Middle frontal gyrus (tissue), 1 donor: ENCODE measurements around the gene KLB.

Experiments used
- DNase-seq: peaks from one replicate; pipeline ENCODE4 v3.0.0-alpha.2; 2015; ENCODE audit warnings: low spot score; ENCODE audit errors: extremely low spot score

The KLB gene

DNA sequence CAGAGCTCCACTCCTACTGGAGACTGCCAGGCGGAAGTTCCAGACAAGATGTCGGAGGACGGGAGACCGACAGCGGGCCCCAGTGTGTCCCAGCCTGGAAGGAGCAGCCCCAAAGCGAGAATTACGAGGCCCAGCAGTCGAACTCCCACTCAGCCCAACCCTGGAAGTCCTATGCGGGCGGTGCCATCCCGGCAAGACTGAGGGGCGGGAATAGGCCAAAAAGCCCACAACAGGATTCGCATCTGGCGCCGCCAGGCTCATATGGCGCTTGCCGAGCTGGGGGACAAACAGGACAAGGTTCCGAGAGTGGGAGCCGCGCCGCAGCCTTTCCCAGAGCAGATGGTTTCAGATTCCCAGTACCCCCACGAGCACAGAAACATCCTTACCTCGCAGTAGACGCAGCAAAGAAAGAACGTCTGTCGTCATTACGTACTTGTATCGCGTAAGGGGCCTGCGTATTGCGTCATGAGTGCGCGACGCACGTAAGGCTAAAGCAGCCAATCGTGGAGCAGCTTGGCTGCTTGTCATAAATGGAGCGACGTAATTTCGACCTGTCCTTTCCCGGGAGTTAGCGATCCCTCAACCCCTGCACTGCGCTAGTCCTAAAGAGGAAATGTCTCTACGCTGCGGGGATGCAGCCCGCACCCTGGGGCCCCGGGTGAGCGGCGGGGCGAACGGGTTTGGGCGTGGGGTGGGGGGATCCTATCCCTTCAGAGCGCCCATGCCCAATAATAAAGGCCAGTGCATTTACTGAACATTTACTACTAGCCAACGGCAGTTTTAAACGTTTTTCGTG, 52.0 kb downstream of the KLB start, which contains the start of the genes LIAS and RPL9:
Gene LIAS, plus strand, starts transcription at position 552 of the 796 bp plus-strand sequence. Its CDS starts 62 bp downstream, at position 614.
Gene RPL9, minus strand, starts transcription at position 418 of the 796 bp plus-strand sequence. CDS start 483 bp downstream, outside the sequence.
- DNase-seq = peak; percentile 94

DNA sequence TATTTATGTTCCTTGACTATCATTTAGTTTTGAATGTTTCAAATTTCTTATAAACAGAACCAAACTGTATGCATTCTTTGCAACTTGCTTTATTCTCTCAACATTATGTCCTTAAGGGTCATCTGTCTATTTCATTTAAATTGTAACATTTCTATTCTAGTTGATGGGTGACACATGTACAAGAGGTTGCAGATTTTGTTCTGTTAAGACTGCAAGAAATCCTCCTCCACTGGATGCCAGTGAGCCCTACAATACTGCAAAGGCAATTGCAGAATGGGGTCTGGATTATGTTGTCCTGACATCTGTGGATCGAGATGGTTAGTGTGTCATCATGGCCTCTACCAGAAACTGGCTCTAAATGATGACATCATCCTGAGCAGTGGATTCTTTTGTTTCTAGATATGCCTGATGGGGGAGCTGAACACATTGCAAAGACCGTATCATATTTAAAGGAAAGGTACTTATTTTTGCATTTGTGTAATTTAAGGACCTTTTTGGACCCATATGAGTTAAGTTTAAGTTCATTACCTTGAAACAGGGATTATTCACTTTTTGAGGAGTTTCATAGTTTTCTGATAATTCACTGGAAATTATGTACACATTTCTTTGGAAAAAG, 58.3 kb downstream of the KLB start:
- DNase-seq = no peak

DNA sequence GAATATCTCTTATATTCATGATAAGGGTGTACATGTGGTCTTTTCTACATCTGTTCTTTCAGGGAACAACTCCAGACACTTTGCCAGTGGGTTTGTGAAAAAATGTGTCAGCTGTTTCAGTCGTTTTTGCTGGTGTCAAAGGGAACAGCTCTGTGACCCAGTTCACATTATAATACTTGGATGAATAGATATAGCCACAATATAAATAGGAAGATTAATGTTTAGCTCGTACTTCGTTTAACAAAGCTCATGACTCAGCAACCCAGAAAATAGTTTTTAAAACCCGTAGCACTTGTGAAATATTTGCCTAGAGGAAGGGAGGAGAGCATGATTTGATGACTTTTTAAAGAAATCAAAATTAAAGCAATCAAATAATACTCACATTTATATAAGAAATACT, 60.0 kb downstream of the KLB start:
- no peak for DNase-seq

DNA sequence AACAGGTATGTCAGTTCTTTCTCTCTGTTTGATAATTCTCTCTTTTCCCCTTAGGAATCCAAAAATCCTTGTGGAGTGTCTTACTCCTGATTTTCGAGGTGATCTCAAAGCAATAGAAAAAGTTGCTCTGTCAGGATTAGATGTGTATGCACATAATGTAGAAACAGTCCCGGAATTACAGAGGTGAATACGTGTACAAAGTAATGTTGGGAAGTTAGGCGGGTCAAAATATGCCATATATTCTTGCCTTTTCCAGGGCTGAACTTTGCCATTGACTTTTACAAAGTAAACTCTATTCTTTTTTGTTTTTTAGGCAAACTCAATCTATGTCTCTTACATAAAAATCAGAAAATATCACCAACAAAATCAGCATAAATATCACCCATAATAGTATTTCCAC, 60.7 kb downstream of the KLB start:
- DNase-seq = no peak

DNA sequence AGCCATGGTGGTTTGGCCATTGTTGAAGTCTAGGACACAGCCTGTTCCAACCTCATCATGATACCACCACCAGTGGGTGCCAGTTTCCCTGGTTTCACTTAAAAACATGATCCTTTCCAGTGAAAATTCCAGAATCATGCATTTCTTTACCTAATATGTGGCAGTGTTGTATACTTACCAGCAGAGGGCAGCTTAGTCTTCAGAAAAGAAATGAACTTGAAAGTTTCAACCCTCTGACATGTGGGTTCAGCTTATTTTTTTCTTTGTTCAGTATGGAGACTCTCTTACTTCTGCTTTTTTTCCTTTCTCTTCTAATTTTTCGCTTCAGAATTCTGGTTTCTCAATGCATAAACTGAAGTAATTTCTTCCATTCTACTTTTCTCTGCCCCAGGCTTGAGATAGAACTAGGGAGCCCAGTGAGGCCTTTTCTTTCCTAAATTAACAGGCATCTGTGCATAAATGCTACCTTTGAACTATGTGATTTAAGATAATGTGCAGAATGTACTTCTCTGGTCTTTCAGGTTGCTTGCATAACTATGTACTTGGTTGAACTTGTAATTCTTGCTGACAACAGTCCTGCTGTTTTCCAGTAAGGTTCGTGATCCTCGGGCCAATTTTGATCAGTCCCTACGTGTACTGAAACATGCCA, 62.8 kb downstream of the KLB start:
- peak; percentile 76 for DNase-seq

DNA sequence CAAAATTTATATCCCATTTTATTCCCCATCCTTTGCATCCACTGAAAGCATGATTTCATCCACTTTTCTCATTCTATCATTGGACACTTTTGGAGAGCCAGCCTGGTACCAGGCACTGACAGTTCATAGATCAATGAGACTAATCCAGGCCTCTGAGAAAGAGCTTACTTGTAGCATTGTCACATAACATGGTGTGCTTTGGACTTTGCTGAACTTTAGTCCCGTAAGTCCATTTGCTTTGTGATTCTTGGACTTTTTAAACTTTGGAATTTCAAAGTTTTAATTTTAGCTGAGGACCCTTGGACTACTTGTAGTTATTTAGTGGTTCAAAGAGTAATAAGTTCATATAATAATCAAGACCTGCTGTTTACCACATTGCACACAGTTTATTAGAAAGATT, 63.7 kb downstream of the KLB start:
- DNase-seq = no peak

DNA sequence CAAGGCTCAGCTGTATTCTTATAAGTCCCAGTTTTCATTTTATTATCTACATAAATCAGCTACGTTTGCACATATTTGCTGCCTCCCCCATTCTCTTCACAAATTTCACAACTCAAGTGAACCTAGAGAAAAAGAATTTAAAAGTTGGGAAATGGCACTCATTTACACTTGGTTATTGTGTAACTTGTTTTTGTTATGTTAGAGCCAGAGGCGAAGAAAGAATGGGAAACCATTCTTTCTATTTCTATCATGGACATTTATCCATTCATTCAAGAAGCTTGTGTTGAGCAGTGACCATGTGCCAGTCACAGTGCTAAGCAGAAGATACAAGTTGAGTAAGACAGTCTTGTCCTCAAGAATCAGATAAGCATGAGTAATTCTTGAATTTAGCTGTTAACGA, 65.7 kb downstream of the KLB start:
- DNase-seq = no peak

DNA sequence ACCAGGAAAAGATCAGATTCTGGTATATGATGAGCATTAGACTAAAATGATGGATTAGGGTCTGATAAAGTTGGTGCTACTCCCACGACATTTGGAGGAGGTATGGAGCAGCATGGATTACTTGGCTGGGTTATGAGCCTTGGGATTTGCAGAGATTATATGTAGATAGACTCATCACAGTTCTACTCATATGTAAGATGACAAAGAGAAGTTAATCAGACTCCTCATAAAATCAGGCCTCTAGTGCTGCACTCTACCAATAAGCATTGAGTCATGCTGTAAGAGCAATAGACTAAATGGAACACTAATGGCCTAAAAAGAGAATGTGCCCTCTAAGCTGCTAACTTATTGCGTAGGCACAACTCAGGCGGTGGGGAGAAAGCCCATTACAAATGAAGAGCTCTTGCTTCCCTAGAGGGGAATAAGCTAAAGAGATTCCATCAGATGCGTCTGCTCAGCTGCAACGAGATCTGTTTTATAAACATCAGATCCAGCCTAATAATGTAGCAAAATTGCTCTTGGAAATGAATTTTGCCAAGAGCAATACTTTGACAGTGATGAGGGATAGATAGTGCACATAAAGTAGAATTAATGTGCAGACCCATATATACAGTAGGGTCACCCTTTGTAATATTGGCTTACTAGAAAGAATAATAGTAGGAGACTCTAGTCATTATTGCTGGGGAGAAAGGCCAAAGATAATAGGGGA, 69.6 kb downstream of the KLB start:
- DNase-seq = no peak

DNA sequence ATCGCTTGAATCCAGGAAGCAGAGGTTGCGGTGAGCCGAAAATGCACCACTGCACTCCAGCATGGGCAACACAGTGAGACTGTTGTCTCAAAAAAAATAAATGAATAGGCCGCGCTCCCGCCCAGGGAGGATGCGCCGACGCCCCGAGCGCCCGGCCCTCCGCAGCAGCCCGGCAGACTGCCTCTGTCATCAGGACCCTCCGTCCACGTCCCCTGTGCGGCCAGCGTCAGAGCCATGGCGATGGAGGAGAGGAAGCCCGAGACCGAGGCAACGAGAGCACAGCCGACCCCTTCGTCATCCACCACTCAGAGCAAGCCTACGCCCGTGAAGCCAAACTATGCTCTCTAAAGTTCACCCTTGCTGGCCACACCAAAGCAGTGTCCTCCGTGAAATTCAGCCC, 73.5 kb downstream of the KLB start:
- no peak for DNase-seq

DNA sequence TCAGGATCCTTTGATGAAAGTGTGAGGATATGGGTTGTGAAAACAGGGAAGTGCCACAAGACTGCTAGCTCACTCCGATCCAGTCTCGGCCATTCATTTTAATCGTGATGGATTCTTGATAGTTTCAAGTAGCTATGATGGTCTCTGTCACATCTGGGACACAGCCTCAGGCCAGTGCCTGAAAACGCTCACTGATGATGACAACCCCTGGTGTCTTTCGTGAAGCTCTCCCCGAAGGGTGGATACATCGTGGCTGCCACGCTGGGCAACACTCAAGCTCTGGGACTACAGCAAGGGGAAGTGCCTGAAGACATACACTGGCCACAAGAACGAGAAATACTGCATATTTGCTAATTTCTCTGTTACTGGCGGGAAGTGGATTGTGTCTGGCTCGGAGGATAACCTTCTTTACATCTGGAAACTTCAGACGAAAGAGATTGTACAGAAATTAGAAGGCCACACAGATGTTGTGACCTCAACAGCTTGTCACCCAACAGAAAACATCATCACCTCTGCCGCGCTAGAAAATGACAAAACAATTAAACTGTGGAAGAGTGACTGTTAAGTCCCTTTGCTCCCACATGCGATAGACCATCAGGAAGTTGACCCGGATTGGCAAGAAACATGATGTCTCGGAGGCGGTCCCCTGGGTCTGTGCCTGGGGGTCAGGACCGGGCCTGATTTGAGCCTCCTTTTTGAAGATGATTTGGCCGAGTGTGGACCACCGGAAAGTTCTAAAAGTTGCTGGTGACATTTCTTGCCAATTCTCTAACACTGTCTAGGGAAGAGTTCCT, 74.4 kb downstream of the KLB start:
- DNase-seq = no peak

DNA sequence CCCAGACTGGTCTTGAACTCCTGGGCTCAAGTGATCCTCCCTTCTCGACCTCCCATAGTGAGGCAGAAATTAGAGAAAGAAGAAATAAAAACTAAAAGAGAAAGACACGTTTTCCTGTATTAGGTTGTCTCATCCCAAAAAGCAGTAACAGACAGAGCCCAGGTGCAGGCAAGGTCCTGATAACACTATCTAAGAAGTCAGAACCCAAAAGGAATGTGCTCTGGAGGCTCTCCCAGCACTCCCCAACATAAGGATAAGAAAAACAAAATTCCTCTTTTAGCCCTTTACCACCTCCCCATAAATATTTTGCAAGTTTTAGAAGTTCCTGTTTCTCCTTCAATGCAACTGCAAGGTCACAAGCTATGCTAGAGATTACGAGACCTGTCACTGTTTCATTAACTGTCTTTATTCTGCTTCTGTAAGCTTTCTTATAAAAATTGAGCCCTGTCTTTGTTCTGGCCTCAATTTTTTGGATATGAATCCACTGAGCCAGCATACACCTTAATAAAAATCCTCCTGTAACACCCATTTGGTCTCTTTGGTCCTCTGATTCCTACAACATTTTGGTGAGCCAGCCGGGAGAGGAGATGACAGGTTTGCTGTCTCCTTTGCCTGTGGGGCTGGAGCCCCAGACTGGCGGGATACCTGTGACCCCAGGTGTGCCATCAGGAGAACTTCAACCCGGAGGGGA, 78.0 kb downstream of the KLB start:
- DNase-seq = no peak

DNA sequence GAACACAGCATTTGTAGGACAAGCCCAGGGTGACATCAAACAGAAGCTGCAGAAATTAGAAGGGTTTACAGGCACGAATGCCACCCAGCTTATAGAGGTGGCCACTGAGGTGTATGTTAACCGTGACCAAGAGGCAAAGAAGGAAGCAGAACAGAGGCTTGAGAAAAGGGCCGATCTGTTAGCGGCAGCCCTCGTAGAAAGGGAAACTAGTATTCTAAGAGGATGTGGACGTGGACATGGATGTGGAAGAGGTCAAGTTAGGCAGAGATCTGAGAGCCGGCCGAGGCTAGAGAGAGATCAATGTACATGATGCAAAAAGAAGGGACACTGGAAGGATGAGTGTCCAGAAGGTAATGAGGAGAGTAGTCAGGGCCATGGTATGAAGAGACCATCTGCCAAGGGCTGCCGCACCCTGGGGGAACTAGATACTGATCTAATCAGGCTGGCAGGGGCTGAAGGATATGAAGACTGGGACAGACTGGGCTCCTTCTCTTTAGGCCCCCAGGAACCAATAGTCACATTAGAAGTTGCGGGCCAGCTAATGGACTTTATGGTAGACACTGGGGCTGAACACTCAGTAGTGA, 79.6 kb downstream of the KLB start:
- DNase-seq = no peak

DNA sequence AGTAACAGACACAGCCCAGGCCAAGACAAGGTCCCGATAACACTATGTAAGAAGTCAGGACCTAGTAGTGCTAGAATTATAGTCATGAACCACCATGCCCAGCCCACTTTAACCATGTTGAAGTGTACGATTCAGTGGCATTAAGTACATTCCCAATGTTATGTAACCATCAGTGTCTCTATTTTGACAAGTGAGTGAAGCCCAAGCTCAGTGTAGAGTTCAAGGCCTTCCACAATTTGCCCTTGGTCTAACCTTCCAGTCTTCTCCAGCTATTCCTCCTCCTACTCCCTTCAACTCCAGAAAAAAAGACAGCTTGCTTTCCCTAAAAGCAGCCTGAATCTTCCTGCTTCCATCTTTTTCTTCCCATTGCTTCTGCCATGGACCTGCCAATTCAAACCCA, 83.6 kb downstream of the KLB start:
- no peak for DNase-seq

DNA sequence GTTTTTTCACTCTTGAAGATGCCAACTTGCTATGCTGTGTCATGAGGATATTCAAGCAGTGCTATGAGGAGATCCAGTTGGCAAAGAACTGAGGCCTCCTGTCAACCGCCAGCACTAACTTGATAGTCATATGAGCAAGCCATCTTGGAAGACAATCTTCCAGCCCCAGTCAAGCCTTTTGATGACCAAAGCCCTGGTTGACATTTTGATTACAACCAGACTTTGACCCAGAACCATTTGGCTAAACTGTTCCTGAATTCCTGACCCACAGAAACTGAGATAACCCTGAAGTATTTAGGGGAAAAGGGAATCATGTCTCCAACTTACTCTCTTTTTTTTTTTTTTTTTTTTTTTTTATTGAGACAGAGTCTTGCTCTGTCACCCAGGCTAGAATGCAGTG, 87.6 kb downstream of the KLB start:
- no peak for DNase-seq

DNA sequence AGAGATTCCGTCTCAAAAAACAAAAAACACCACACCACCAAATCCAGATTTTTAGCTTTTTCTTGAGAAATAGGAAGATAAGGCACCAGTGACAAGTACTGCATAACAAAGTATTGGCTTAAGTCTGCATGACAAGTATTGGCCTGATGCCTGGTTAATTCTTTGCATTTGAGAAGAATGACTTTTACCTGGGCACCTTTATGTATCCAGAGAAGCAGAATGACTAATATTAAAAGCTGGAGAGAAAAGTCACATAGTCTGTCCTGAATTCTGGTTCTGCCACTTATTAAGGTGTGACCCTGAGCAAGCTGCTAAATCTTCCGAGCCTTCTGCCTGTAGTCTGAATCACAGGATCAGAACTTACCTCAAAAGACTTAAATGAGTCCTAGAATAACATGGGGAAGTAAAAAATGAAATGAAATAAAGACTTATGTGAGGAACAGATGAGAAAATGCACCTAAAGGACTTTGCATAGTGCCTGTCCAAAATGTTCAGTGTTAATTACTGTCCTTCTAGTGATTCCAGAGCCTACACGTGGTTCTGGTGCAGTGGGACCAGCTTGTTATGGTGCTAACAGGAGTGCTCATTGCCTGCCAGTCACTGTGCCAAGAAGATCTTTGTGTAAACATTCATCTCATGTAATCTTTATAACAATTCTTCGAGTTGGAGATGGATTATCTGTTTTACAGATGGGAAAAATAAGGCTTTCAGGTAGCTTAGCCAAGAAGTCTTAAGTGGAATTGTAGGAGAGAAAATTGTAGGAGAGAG, 88.9 kb downstream of the KLB start:
- DNase-seq = no peak

DNA sequence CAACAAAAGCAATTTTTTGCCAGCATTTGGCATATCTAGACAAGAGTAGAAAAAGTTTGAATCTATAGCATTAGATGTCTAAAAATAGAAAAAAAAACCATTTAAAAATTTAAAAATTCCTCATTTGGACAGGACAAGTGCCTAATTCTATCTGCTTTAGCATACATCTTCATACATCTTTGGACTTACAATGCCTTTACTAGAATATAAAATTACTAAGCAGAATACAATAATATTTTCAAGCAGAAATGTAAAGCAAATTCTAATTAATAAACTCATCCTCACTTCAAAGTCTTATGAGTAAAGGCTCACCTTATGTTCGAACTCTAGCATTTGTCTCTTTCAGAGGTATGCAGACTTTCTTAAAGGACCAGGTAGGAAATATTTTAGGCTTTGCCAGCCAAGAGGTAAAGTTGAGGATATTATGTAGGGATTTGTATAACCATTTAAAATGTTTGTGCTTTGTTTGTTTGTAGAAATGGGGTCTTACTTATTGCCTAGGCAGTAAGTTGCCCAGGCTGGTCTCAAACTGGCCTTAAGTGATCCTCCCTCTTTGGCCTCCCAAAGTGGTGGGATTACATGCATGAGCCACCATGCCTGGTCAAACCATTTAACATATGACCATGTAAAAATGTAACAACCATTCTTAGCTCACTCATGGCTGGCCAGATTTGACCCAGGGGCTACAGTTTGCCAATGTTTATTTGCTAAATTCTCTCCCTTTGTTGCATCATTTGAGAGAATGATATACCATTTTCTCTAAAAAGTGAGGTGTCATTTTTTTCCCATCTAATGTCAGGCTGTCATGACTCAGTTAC, 91.4 kb downstream of the KLB start:
- DNase-seq = no peak

DNA sequence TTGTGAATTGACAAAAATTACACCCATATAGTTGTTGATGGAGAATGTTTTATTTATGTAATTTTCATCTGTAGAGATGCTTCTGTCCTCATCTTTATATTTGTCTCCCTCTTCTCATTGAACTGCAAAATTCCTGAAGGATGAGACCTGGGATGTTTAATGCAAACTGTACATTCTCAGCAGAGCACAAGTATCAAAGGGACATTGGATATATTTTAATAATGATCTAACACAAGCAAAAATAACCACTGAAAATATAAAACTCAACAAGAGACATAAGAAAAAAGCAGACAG, 91.9 kb downstream of the KLB start:
- DNase-seq = no peak
